ENCODE results near the gene DPPA4. TPM values are rescaled to one million over a fixed set of nuclear protein-coding genes. Genes with fewer than 3 reads are reported as not detected.

Gene DPPA4
- total RNA-seq, 1 donor from 2014 or later, result 83.0 TPM

DNA sequence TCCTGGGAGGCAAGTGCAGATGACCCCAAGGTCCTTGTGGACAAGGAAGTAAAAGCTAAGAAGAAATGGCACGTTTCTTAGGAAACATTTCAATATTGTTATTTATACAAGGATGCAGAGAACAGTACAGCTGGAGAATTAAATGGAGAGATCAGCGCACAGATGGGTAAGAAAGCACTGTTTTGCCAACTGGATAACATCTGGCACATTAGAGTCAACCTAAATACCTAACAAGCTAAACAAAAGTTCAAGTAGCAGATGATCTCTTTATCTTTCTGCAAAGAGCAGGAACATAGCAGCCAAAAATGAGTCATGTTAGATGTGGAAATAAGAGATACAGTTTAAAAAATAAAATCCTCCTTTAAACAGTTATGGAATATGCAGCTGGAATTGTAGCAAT is 15.7 kb upstream of the DPPA4 start:
- H3K36me3 ChIP-seq (ENCODE audit: insufficient read depth, low read length), result no peaks in the 10 kb centered on the region
- Mint-ChIP-seq H3K9me3 (ENCODE audit: unreplicated experiment) (no peaks in the 10 kb centered on the region), H3K4me1 (ENCODE audit: low read depth, unreplicated experiment) (peaks cover 14% of the 10 kb centered on the region), H3K27me3 (ENCODE audit: low read depth, unreplicated experiment) (no peaks in the 10 kb centered on the region), H3K27ac (ENCODE audit: unreplicated experiment) (no peak overlapping the region), H3K4me3 (ENCODE audit: unreplicated experiment) (no peak overlapping the region), H3K36me3 (ENCODE audit: low read depth, unreplicated experiment) (no peaks in the 10 kb centered on the region)
- no peaks in the 10 kb centered on the region for H4K20me1 ChIP-seq (ENCODE audit: insufficient read depth, low read length)
- H3K4me2 ChIP-seq (ENCODE audit: low read length), result no peak overlapping the region
- TF ChIP-seq EZH2 (IDR thresholded peaks at IDR 0.05; ENCODE audit: insufficient read depth, low read length), result no peak
- TF ChIP-seq, protein P1, sequence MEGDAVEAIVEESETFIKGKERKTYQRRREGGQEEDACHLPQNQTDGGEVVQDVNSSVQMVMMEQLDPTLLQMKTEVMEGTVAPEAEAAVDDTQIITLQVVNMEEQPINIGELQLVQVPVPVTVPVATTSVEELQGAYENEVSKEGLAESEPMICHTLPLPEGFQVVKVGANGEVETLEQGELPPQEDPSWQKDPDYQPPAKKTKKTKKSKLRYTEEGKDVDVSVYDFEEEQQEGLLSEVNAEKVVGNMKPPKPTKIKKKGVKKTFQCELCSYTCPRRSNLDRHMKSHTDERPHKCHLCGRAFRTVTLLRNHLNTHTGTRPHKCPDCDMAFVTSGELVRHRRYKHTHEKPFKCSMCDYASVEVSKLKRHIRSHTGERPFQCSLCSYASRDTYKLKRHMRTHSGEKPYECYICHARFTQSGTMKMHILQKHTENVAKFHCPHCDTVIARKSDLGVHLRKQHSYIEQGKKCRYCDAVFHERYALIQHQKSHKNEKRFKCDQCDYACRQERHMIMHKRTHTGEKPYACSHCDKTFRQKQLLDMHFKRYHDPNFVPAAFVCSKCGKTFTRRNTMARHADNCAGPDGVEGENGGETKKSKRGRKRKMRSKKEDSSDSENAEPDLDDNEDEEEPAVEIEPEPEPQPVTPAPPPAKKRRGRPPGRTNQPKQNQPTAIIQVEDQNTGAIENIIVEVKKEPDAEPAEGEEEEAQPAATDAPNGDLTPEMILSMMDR (IDR thresholded peaks at IDR 0.05; ENCODE audit: insufficient read depth, low read depth, low read length), result no peak
- no peak overlapping the region for H3K27ac ChIP-seq (ENCODE audit: low read depth, low read length)
- no peak overlapping the region for H2AFZ ChIP-seq (ENCODE audit: low read depth, low read length)
- no peaks in the 10 kb centered on the region for H3K9me3 ChIP-seq (ENCODE audit: insufficient read depth, low read depth, low read length)
- no peak overlapping the region for H3K4me3 ChIP-seq (ENCODE audit: insufficient read depth, low read depth, low read length)
- FAIRE-seq, result no peak
- no peak for DNase-seq (ENCODE audit: low read depth)
- no peaks in the 10 kb centered on the region for H3K4me1 ChIP-seq (ENCODE audit: insufficient read depth, low read length)
- H3K79me2 ChIP-seq (ENCODE audit: insufficient read depth, low read length), result no peaks in the 10 kb centered on the region
- H3K27me3 ChIP-seq (ENCODE audit: insufficient read depth, low read length), result no peaks in the 10 kb centered on the region
- H3K9ac ChIP-seq (ENCODE audit: low read length), result no peak overlapping the region

DNA sequence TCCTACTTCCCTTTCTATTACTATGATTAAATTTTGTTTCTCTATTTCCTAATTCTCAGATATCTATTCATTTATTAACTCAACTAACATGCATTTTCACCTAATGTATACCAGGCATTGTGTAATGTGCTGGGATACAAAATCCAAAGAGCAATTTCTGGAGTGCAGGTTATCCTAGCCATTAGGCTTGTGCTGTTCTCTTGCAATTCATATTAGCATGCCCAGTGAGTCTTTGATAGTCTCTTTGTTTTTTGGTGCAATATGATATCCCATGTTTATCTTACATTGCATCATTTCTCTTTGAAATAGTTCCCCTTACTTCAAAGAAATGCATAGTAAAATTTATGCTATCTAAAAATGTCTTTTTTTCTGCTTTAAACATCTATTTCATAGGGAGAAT is 13.9 kb upstream of the DPPA4 start:
- no peaks in the 10 kb centered on the region for H3K36me3 Mint-ChIP-seq (ENCODE audit: low read depth, unreplicated experiment)
- H3K4me3 Mint-ChIP-seq (ENCODE audit: unreplicated experiment), result no peak overlapping the region
- no peak for TF ChIP-seq EZH2 (IDR thresholded peaks at IDR 0.05; ENCODE audit: insufficient read depth, low read length)
- TF ChIP-seq, protein P1 (IDR thresholded peaks at IDR 0.05; ENCODE audit: insufficient read depth, low read depth, low read length), result no peak
- H3K4me1 Mint-ChIP-seq (ENCODE audit: low read depth, unreplicated experiment), result peaks cover 18% of the 10 kb centered on the region
- Histone ChIP-seq H2AFZ (ENCODE audit: low read depth, low read length) (no peak overlapping the region), H3K27me3 (ENCODE audit: insufficient read depth, low read length) (no peaks in the 10 kb centered on the region), H4K20me1 (ENCODE audit: insufficient read depth, low read length) (no peaks in the 10 kb centered on the region), H3K4me2 (ENCODE audit: low read length) (no peak overlapping the region), H3K79me2 (ENCODE audit: insufficient read depth, low read length) (no peaks in the 10 kb centered on the region), H3K9me3 (ENCODE audit: insufficient read depth, low read depth, low read length) (no peaks in the 10 kb centered on the region), H3K4me1 (ENCODE audit: insufficient read depth, low read length) (peaks cover 10% of the 10 kb centered on the region), H3K27ac (ENCODE audit: low read depth, low read length) (no peak overlapping the region), H3K36me3 (ENCODE audit: insufficient read depth, low read length) (no peaks in the 10 kb centered on the region), H3K9ac (ENCODE audit: low read length) (no peak overlapping the region), H3K4me3 (ENCODE audit: insufficient read depth, low read depth, low read length) (no peak overlapping the region)
- DNase-seq (ENCODE audit: low read depth) (no peak), FAIRE-seq (no peak)
- no peaks in the 10 kb centered on the region for H3K9me3 Mint-ChIP-seq (ENCODE audit: unreplicated experiment)
- H3K27me3 Mint-ChIP-seq (ENCODE audit: low read depth, unreplicated experiment), result no peaks in the 10 kb centered on the region
- no peak overlapping the region for H3K27ac Mint-ChIP-seq (ENCODE audit: unreplicated experiment)

DNA sequence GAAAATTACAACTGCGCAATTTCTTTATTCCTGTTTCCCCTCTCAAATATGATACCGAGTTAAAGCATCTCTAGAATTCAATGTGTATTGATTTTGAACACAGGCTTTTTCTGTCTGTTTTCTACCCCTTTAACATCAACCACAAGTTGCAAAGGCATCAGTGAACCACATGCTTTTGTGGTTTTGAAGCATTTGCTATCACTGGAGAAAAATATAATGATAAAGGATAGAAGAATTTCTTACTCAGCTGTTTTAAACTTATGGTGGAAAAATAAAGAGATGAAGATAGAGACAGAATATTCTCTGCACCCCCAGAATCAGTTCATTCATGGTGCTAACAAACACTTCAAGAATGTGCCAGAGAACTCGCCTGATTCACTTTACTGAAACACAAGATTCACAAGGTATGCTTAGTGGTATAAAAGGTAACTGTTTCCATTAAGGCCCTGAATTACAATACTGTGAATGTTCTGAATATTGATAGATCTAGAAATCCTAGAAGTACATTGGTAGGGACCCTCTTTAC is 9.5 kb upstream of the DPPA4 start:
- Mint-ChIP-seq H3K9me3 (ENCODE audit: unreplicated experiment) (peaks cover 2% of the 10 kb centered on the region), H3K4me1 (ENCODE audit: low read depth, unreplicated experiment) (peaks cover 13% of the 10 kb centered on the region), H3K27ac (ENCODE audit: unreplicated experiment) (no peak overlapping the region), H3K4me3 (ENCODE audit: unreplicated experiment) (no peak overlapping the region), H3K36me3 (ENCODE audit: low read depth, unreplicated experiment) (no peaks in the 10 kb centered on the region), H3K27me3 (ENCODE audit: low read depth, unreplicated experiment) (no peaks in the 10 kb centered on the region)
- Histone ChIP-seq H3K4me1 (ENCODE audit: insufficient read depth, low read length) (peaks cover 10% of the 10 kb centered on the region), H3K27me3 (ENCODE audit: insufficient read depth, low read length) (no peaks in the 10 kb centered on the region), H3K36me3 (ENCODE audit: insufficient read depth, low read length) (no peaks in the 10 kb centered on the region), H2AFZ (ENCODE audit: low read depth, low read length) (no peak overlapping the region), H3K9ac (ENCODE audit: low read length) (no peak overlapping the region), H4K20me1 (ENCODE audit: insufficient read depth, low read length) (no peaks in the 10 kb centered on the region), H3K27ac (ENCODE audit: low read depth, low read length) (no peak overlapping the region), H3K4me2 (ENCODE audit: low read length) (peak overlapping the region; percentile 47), H3K79me2 (ENCODE audit: insufficient read depth, low read length) (no peaks in the 10 kb centered on the region), H3K4me3 (ENCODE audit: insufficient read depth, low read depth, low read length) (no peak overlapping the region), H3K9me3 (ENCODE audit: insufficient read depth, low read depth, low read length) (no peaks in the 10 kb centered on the region)
- no peak for FAIRE-seq
- DNase-seq (ENCODE audit: low read depth), result peak; percentile 73
- TF ChIP-seq EZH2 (IDR thresholded peaks at IDR 0.05; ENCODE audit: insufficient read depth, low read length), result no peak
- TF ChIP-seq, protein P1 (IDR thresholded peaks at IDR 0.05; ENCODE audit: insufficient read depth, low read depth, low read length), result no peak

Measured in astrocyte (in vitro differentiated cells and primary cell).